ENCODE data around the gene KIF9.
A peak's percentile ranks its signal among the peaks of the same experiment; 100 is the strongest.
"Not testable (repeated sequence)": the region's sequence is repeated elsewhere in the genome, so short reads cannot be mapped to it uniquely, and the experiment has no call there.

Gene KIF9

GRCh38 chr3:47251689-47252088, 30.9 kb downstream of the KIF9 start:
- TF ChIP-seq CTCF (IDR thresholded peaks at IDR 0.05): no peak
- no peaks in the 10 kb centered on the region for H3K4me1 ChIP-seq
- peaks cover 0 to 7% of the 10 kb centered on the region in 2 donors for H3K27me3 ChIP-seq
- no peak overlapping the region for H3K27ac ChIP-seq
- H3K4me3 ChIP-seq: no peak overlapping the region
- intact Hi-C loops (cut with DNase I; ENCODE audit: low total_unique reads): no loop called here
- no peaks in the 10 kb centered on the region for H3K36me3 ChIP-seq
- H3K9me3 ChIP-seq: no peaks in the 10 kb centered on the region
- no peak for DNase-seq

- H3K4me3 ChIP-seq; H3K36me3 ChIP-seq; H3K9me3 ChIP-seq; H3K27me3 ChIP-seq; intact Hi-C loops (cut with DNase I; ENCODE audit: low total_unique reads); H3K4me1 ChIP-seq; DNase-seq; H3K27ac ChIP-seq: not testable (repeated sequence)
Observed at GRCh38 chr3:47251085-47251484, 31.5 kb downstream of the KIF9 start.

- TF ChIP-seq CTCF (IDR thresholded peaks at IDR 0.05): peak; percentile 27 to 39
- Histone ChIP-seq H3K4me3 (no peak overlapping the region), H3K9me3 (no peaks in the 10 kb centered on the region), H3K27ac (no peak overlapping the region), H3K27me3 (peaks cover 0 to 7% of the 10 kb centered on the region in 2 donors), H3K36me3 (no peaks in the 10 kb centered on the region), H3K4me1 (no peaks in the 10 kb centered on the region)
- DNase-seq: peak in 1 of 2 donors; percentile 37
- intact Hi-C loops (cut with DNase I; ENCODE audit: low total_unique reads): no loop called here
Observed at GRCh38 chr3:47250309-47251060, 32.1 kb downstream of the KIF9 start.

- no peak for DNase-seq
- TF ChIP-seq CTCF (IDR thresholded peaks at IDR 0.05): no peak
Observed at GRCh38 chr3:47247131-47248064, 35.2 kb downstream of the KIF9 start.

GRCh38 chr3:47245271-47245670, 37.3 kb downstream of the KIF9 start:
- intact Hi-C loops (cut with DNase I; ENCODE audit: low total_unique reads): no loop called here
- H3K4me1 ChIP-seq: no peaks in the 10 kb centered on the region
- no peak overlapping the region for H3K4me3 ChIP-seq
- H3K27me3 ChIP-seq: peaks cover 0 to 7% of the 10 kb centered on the region in 2 donors
- no peaks in the 10 kb centered on the region for H3K36me3 ChIP-seq
- DNase-seq: no peak
- H3K9me3 ChIP-seq: no peaks in the 10 kb centered on the region
- H3K27ac ChIP-seq: no peak overlapping the region
- no peak for TF ChIP-seq CTCF (IDR thresholded peaks at IDR 0.05)

More at GRCh38 chr3:47247131-47248064, 35.2 kb downstream of the KIF9 start:
- Histone ChIP-seq H3K4me3 (no peak overlapping the region), H3K9me3 (no peaks in the 10 kb centered on the region), H3K36me3 (no peaks in the 10 kb centered on the region), H3K4me1 (no peaks in the 10 kb centered on the region), H3K27me3 (peaks cover 0 to 7% of the 10 kb centered on the region in 2 donors), H3K27ac (no peak overlapping the region)
- intact Hi-C loops (cut with DNase I; ENCODE audit: low total_unique reads): no loop called here

All from tibial artery (tissue), 4 donors.